Midbrain (tissue), 1 donor: Measurements from ENCODE around the gene NDC1.

ENCODE experiments used
- DNase-seq: peaks from one replicate; lab custom pipeline; 2025; lab: John Stamatoyannopoulos, UW

The NDC1 gene

GRCh38 chr1:53731043-53731600, 107.0 kb downstream of the NDC1 start:
- DNase-seq: no peak

DNA sequence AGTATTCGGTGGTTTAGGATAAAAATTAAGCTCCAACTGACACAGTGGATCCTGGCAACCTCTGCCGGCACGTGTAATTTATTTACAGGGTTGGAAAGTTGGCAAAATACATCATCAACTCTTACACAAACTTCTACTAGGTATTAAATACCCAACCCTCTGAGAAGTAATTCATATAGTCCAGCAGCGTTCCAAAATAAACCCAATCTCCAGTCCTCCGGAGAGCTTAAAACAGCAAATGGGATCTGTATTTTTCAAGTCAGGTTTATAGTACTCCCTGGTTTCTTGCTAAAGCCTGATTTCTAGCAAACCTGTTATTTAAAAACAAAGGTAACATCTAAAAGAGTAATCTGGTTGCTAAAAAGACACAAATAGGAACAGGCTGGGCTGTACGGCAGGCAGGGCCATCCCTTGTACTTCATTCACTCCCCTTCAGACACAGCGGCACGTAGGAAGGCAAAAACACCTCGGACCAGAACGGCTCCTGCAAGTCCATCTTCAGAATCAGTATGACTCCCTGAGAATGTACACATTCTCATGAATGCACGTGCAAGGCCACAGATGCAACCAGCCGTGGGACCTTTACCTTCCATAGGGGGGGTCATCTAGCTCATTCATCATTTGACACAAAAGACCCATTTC, 107.8 kb downstream of the NDC1 start:
- DNase-seq: no peak

- DNase-seq: no peak
Measured at GRCh38 chr1:53729456-53730223, 108.5 kb downstream of the NDC1 start.

DNA sequence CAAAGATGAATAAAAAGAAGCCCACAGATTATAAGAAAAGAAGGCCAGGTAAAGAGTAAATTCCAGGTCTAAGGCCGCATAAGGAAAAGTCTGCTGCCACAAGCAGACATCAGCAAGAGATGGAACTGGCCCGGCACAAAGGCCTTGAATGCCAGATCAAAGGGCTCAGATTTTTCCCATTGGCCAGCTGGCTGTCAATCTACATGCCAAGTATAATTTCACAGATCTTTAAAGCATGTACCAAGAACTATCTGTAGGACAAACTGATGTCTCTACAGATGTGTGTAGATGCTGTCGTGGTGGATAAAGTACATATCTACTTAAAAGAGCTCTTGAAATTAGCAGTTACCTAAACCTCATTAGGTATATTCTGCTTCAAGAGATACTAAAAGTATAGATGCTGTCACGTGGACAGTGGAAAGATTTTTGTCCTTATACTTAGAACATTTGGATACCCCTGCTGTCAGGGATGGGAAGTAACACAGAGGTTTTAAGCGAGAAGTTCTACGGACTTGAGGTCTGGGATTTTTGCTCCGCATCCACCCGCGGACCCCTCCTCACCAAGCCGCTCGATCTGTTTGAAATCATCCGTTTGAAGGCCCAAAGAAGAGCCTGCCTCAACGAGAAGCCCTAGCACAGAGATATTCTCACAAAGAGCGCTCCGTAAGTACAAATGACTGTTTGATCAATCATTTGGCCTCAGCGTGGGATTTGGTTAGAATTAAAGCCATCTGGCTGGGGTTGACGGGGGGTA, 109.2 kb downstream of the NDC1 start:
- no peak for DNase-seq

GRCh38 chr1:53728196-53728595, 109.9 kb downstream of the NDC1 start:
- DNase-seq: no peak

DNA sequence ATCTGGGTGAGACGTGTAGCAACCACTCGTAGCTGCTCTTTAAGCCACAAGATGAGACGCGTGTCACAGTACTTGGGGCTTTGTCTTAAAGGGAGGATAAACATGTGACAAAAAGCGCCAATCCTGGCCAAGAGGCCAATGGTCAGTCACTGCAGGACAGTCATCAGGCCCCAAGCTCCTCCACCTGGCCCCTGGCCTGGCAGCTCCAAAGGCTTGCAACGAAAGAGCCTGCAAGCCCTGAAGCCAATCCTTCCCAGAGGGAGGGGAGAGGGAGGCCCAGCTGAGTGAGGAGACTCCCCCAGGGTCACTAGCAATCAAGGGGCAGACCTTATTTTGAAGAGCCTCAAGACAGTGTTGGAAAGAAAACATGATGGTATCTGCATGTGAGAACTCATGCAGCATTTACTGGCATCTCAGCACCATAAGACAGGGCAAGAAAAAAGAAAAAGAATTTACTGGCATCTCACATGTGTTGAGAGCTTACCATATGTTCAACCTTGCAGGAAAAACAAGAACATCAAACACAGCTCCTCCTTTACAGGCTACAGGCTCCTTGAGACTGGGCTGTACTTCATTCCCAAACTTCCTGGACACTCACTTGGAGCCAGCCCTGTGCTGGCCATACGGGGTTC, 110.5 kb downstream of the NDC1 start:
- no peak for DNase-seq

DNA sequence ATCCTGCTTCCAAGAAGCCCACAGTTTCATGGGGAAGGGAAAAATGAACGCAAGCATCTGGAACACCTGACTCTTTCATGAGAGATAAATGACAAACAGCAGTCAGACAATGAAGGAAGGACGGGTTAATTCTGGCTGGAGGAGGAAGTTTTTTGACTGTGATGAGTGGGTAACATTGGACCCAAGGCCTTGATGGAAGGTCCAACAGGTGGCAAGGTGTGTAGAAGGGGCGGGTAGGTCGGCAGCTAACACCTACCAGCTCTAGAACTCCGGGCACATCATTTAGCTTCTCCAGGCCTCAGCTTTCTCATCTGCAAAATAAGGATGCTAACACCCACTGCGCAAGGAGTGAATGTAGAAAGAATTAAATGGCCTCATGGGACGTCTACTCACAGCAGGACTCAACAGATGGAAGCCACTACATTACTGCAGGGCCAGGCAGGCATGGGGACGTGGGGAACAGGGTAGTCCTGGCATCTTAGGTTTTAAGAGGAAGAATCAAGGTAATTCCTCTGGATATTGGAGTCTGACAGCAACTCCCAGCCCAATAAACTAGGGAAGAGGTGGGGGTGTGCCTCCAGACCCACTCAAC, 112.0 kb downstream of the NDC1 start:
- no peak for DNase-seq

DNA sequence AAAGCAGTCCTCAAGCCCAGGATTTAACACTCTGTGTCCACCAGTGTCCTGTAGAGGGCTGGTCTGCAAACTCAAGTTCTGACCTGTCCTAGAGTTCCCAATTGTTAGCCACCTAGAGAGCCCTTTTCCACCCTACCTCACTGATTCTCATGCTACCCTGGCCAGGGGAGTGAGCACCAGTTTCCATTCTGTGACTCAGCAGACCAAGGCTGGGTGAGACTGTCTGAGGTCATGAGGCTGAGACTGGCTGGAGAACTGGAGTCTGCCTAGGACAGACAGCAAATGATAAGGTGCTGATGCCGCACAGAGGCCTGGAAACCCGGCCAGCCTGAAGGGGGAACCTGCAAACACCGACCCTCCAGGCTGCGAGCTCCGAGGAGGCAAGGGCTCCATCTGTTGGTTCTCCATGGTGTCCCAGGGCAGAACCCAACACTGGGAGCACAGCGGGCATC, 112.8 kb downstream of the NDC1 start:
- no peak for DNase-seq

GRCh38 chr1:53722025-53722424, 116.1 kb downstream of the NDC1 start:
- DNase-seq: no peak

- no peak for DNase-seq
Measured at GRCh38 chr1:53721088-53721487, 117.0 kb downstream of the NDC1 start.

DNA sequence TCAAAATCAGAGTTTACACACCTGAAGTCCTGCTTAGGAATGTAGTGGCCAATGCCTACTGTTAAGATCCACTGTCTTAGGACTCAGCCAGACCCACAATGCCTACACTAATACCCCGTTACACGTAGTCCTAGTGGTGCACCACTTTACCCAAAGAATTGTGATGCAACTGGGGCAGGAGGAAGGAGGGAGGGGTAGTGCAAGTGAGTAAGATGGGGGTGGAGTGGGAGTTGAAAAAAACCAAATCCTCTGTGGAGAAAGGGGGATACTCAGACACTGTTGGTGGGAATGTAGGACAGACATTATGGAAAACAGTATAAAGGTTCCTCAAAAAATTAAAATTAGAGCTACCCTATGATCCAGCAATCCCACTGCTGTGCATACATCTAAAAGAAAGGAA, 118.6 kb downstream of the NDC1 start:
- DNase-seq: no peak

DNA sequence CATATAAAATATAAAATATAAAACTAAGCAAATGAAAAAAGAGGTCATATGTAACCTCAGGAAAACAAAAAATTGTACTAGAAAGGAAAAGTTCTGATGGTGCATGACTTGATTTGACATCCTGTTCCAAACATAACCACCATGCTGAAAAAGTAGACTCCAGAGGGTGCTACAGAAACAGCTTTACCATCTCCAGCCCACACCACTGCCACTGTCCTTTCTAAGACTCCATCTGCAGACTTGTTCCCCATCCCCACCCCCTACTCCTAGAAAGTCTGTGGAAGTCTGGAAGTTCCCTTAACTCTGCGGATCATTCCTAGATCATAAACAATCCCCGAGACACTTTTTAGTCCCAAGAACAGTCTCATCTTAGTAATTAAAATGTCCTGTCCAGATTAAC, 119.7 kb downstream of the NDC1 start:
- DNase-seq: no peak

DNA sequence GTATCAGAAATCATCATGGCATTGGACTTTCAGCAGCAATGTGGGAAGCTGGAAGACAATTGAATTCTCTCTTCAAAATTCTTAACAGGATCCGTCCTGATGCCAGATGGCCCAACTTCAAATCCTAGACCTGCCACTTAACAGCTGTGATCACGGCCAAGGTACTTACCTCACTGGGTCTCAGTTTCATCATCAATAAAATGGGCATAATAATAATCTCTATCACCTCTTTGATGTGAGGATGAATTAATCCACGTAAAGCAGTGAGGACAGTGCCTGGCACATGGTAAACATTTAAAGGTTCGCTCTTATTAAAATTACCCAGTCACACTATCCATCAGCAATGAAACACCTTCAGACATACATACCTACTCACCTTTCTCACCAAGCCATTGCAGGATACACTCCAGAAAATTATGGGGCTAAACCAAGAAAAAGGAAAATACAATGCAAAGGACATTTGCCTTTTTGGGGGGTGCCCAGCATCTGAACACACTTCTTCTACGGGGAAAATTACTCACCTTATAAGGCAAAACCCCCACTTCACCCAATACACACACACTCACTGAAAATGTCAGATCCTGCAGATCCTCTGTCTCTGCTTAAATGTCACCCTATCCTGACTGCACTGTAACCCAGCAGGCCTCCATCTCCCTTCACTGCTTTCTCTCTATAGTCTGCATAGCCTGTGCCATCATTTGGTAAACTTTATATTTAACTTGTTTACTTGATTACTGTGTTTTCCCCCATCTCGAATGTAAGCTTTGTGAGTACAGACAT, 120.9 kb downstream of the NDC1 start:
- DNase-seq: no peak

- DNase-seq: no peak
Measured at GRCh38 chr1:53716150-53716549, 121.9 kb downstream of the NDC1 start.

GRCh38 chr1:53715478-53715877, 122.6 kb downstream of the NDC1 start:
- no peak for DNase-seq
